Pancreas (tissue), 10 donors: ENCODE results near the gene ARID5A. TPM values are rescaled to one million over a fixed set of nuclear protein-coding genes. Genes with fewer than 3 reads are reported as not detected.

Experiments
- ATAC-seq, 4 donors: fragments of 200-7000 bp; cut with Tn5 transposase; one replicate each; pipeline versions ENCODE4 v1.8.0 to v1.9.1; 2020; ENCODE audit warnings: mild to moderate bottlenecking in 4 of 4, moderate library complexity in 4 of 4
- DNase-seq, 6 donors: peaks; one replicate each; pipeline ENCODE4 v3.0.0-alpha.2; 2020
- FAIRE-seq: peaks from 2 replicates; lab custom pipeline; 2012; peaks lifted over from hg19 to GRCh38; lab: Jason Lieb, UNC
- H3K27ac ChIP-seq, 4 donors: fragments of 200-600 bp; sonication (generic); 1 replicate in 3 of 4; 2 replicates in 1 of 4; pipeline versions ENCODE4 v1.5.0 to v1.8.0; 2020
- H3K27me3 ChIP-seq, 4 donors: fragments of 200-600 bp; one replicate each; pipeline ENCODE4 v1.8.0; 2021
- H3K36me3 ChIP-seq, 3 donors: fragments of 200-600 bp; sonication (generic) in 1 of 3; one replicate each; pipeline versions ENCODE4 v1.5.0 to v1.8.0; 2020 to 2021
- H3K4me1 ChIP-seq, 3 donors: fragments of 200-600 bp; one replicate each; pipeline ENCODE4 v1.8.0; 2021
- H3K4me3 ChIP-seq, 4 donors: fragments of 200-600 bp; sonication (generic) in 2 of 4; one replicate each; pipeline versions ENCODE4 v1.5.0 to v1.8.0; 2020 to 2021
- H3K9me3 ChIP-seq, 4 donors: fragments of 200-600 bp; one replicate each; pipeline ENCODE4 v1.8.0; 2021
- WGBS, 2 donors: extraction: QIAGEN DNeasy Blood & Tissue Kit; methylation state at CpG; one replicate each; pipeline ENCODE4 v1.1.7; 2013; 5-methylcytosine and 5-hydroxymethylcytosine counted together
- intact Hi-C, 3 donors: fragments of 100-400 bp; cut with DNase I; formaldehyde crosslinking; loops; one replicate each; pipeline versions ENCODE4 v1.11.1 to v1.14.2; 2022
- polyA plus RNA-seq, 2 donors: library from polyadenylated mRNA; stranded (reverse); fragments of 200-250 nt; gene quantifications; one replicate each; pipeline ENCODE4 v1.2.3, GENCODE V29; 2013
- total RNA-seq, 6 donors: library from RNA; stranded (reverse); fragmentation: NEBNext Ultra II Directional in 4 of 6; extraction: Animal tissue kit (Norgen Biotek cat#: 25700) in 4 of 6; gene quantifications; one replicate each; pipeline versions ENCODE4 v1.2.1 to v1.2.4, GENCODE V29; 2021 to 2023
- TF ChIP-seq, protein P1 (sequence below), 4 donors: fragments of 200-600 bp; sonication (generic) in 3 of 4; IDR thresholded peaks; one replicate each; pipeline versions ENCODE4 v1.5.0 to v1.8.0; 2021; ENCODE audit warnings: antibody characterized with exemption in 4 of 4
- donor health status: healthy with polysubstance abuse.
- donor health status: DM: no; HTN: no; CAD: no; lungs with moderate emphysema.
- donor health status: DM: no; HTN: no; CAD: no.
- donor health status: control.
- donor health status: control.
- donor health status: Bipolar disorder and iron deficiency.
- donor health status: DM: yes; HTN: yes; CAD: no.
- donor health status: DM: no; HTN: no; CAD: no.
- donor health status: DM: no; HTN: no; CAD: no.
- donor health status: DM: yes; HTN: yes; CAD: no.

The ARID5A gene, protein sequence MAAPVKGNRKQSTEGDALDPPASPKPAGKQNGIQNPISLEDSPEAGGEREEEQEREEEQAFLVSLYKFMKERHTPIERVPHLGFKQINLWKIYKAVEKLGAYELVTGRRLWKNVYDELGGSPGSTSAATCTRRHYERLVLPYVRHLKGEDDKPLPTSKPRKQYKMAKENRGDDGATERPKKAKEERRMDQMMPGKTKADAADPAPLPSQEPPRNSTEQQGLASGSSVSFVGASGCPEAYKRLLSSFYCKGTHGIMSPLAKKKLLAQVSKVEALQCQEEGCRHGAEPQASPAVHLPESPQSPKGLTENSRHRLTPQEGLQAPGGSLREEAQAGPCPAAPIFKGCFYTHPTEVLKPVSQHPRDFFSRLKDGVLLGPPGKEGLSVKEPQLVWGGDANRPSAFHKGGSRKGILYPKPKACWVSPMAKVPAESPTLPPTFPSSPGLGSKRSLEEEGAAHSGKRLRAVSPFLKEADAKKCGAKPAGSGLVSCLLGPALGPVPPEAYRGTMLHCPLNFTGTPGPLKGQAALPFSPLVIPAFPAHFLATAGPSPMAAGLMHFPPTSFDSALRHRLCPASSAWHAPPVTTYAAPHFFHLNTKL
- 10 to 100 TPM in 1 of 6 donors, 1 to 10 TPM in 5; 3.3 to 12.0 (median 4.2) TPM for total RNA-seq
- polyA plus RNA-seq: 10 to 100 TPM; 13.7 to 20.7 TPM

DNA sequence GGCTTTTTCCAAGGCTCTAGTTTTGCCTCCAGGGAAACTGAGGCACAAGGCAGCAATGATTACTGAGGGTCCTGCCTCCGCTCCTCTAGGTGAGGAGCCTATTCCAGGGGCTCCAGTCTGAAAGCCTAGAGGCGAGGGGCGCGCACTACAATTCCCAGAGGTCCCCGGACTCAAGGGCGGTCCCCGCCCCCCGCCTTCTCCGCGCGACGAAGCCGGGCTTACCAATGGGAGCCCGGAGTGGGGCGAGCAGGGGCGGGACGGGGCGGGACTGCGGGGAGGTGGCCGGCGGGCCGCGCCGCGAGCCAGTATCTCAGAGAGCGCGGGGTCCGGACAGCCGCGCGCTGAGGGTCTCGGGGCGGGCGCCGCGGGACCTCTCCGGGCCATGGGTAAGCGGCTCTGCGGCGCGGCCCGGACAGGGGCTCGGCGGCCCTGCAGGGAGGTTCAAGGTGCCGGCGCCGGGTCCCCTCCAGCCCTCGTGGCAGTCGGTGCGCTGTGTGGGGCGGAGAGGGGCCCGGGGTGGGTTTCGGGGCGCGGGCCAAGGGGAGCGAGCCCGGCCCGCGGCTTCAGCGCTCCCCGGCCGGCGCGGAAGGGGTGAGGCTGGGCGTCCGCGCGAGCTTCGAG is at the start of gene ARID5A:
TSS of gene ARID5A (plus strand) at position 308 of the 621 bp plus-strand sequence. CDS start at position 383, 75 bp downstream.
- DNase-seq (peak; percentile 89 to 96 (median 92)), FAIRE-seq (no peak), ATAC-seq (peak; percentile 85 to 93 (median 90))
- TF ChIP-seq, protein P1, sequence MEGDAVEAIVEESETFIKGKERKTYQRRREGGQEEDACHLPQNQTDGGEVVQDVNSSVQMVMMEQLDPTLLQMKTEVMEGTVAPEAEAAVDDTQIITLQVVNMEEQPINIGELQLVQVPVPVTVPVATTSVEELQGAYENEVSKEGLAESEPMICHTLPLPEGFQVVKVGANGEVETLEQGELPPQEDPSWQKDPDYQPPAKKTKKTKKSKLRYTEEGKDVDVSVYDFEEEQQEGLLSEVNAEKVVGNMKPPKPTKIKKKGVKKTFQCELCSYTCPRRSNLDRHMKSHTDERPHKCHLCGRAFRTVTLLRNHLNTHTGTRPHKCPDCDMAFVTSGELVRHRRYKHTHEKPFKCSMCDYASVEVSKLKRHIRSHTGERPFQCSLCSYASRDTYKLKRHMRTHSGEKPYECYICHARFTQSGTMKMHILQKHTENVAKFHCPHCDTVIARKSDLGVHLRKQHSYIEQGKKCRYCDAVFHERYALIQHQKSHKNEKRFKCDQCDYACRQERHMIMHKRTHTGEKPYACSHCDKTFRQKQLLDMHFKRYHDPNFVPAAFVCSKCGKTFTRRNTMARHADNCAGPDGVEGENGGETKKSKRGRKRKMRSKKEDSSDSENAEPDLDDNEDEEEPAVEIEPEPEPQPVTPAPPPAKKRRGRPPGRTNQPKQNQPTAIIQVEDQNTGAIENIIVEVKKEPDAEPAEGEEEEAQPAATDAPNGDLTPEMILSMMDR (IDR thresholded peaks at IDR 0.05): peak; percentile 20 to 67 (median 41)
- H3K4me1 ChIP-seq: peaks cover 0 to 27% (median 3%) of the 10 kb centered on the region in 3 donors
- 1 to 3% methylated on average over 28 to 69 of the region's 69 CpGs for WGBS, 2 donors
- H3K27me3 ChIP-seq: no peaks in the 10 kb centered on the region
- H3K36me3 ChIP-seq: no peaks in the 10 kb centered on the region
- intact Hi-C loops: no loop called here
- no peaks in the 10 kb centered on the region for H3K9me3 ChIP-seq
- peak within 1 kb of the TSS; percentile 20 to 91 (median 71) for H3K27ac ChIP-seq
- H3K4me3 ChIP-seq: peak within 1 kb of the TSS; percentile 83 to 100 (median 97)

DNA sequence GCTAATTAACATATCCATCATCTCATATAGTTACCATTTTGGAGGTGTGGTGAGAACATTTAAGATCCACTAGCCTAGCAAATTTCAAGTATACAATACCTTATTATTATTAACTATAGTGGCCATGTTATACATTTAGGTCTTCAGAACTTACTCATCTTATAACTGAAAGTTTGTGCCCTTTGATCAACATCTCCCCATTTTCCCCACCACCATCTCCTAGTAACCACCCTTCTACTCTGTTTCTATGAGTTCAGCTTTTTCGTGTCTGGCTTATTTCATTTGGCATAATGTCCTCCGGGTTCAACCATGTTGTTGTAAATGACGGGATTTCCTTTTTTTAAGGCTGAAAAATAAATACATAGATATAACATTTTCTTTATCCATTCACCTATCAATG is 47.3 kb upstream of the ARID5A start:
- ATAC-seq (no peak), FAIRE-seq (no peak), DNase-seq (no peak)
- intact Hi-C loops: no loop called here
- WGBS, 2 donors: 86 to 96% methylated on average over 3 of the region's 3 CpGs
- no peak overlapping the region for H3K27ac ChIP-seq
- no peaks in the 10 kb centered on the region for H3K36me3 ChIP-seq
- H3K4me1 ChIP-seq: peaks cover 0 to 6% (median 0%) of the 10 kb centered on the region in 3 donors
- no peaks in the 10 kb centered on the region for H3K27me3 ChIP-seq
- H3K4me3 ChIP-seq: no peak overlapping the region
- H3K9me3 ChIP-seq: no peaks in the 10 kb centered on the region
- TF ChIP-seq, protein P1 (IDR thresholded peaks at IDR 0.05): no peak

DNA sequence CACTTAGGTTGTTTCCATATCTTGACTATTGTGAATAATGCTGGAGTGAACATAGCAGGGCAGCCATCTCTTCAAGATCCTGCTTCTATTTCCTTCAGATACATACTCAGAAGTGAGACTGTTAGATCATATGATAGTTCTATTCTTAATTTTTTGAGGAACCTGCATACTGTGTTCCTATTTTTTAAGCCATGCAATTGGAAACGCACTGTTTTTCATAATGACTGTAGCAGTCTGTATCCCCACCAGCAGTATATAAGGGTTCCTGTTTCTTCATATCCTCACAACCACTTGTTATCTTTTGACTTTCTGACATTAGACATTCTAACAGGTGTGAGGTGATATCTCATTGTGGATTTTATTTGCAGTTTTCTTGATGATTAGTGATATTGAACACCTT is 46.9 kb upstream of the ARID5A start:
- ATAC-seq (peak in 1 of 4 donors; percentile 4), FAIRE-seq (no peak), DNase-seq (no peak)
- H3K27ac ChIP-seq: no peak overlapping the region
- WGBS, 2 donors: 82 to 83% methylated on average over 1 of the region's 1 CpG
- H3K4me3 ChIP-seq: no peak overlapping the region
- H3K36me3 ChIP-seq: no peaks in the 10 kb centered on the region
- no peaks in the 10 kb centered on the region for H3K27me3 ChIP-seq
- H3K9me3 ChIP-seq: no peaks in the 10 kb centered on the region
- peaks cover 0 to 6% (median 0%) of the 10 kb centered on the region in 3 donors for H3K4me1 ChIP-seq
- intact Hi-C loops: no loop called here
- TF ChIP-seq, protein P1 (IDR thresholded peaks at IDR 0.05): no peak

DNA sequence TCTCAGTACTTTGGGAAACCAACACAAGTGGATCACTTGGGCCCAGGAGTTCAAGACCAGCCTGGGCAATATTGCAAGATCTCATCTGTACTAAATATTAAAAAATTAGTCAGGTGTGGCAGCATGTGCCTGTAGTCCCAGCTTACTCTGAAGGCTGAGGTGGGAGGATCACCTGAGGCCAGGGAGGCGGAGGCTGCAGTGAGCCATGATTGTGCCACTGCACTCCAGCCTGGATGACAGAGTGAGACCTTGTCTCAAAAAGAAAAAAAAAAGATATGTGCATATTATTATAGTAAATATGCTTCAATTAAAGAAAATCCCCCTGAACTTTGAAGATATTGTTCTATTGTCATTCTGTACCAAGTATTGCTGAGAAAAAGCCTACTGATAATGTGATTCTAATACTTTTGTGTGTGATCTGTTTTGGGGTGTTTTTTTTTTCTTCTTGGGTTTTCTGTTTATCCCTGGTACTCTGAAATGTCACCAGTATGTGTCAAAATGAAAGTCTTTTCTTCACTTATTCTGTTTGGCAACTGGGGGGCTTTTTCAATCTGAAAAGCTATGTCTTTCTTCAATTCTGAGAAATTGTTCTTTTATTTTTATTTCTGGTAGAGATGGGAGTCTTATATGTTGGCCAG is 44.6 kb upstream of the ARID5A start:
- Histone ChIP-seq H3K27me3 (no peaks in the 10 kb centered on the region), H3K4me3 (no peak overlapping the region), H3K36me3 (no peaks in the 10 kb centered on the region), H3K27ac (no peak overlapping the region), H3K4me1 (no peaks in the 10 kb centered on the region), H3K9me3 (no peaks in the 10 kb centered on the region)
- no peak for DNase-seq
- TF ChIP-seq, protein P1 (IDR thresholded peaks at IDR 0.05): no peak
- FAIRE-seq: no peak
- intact Hi-C loops: no loop called here
- ATAC-seq: no peak
- 98 to 100% methylated on average over 1 of the region's 1 CpG for WGBS, 2 donors
